Measurements from ENCODE around the gene LRIT2. TPM values are rescaled to one million over a fixed set of nuclear protein-coding genes. Genes with fewer than 3 reads are reported as not detected.

The LRIT2 gene
- total RNA-seq, 1 donor from 2014 or later, result not detected

GRCh38 chr10:84232376-84232775 lies 7.0 kb upstream of the LRIT2 start:
- Histone ChIP-seq H3K4me1 (no peaks in the 10 kb centered on the region), H3K27me3 (no peaks in the 10 kb centered on the region), H3K27ac (no peak overlapping the region), H3K36me3 (no peaks in the 10 kb centered on the region), H3K9me3 (no peaks in the 10 kb centered on the region), H3K4me3 (no peak overlapping the region)
- DNase-seq (no peak), ATAC-seq (no peak)
- TF ChIP-seq, protein P1, sequence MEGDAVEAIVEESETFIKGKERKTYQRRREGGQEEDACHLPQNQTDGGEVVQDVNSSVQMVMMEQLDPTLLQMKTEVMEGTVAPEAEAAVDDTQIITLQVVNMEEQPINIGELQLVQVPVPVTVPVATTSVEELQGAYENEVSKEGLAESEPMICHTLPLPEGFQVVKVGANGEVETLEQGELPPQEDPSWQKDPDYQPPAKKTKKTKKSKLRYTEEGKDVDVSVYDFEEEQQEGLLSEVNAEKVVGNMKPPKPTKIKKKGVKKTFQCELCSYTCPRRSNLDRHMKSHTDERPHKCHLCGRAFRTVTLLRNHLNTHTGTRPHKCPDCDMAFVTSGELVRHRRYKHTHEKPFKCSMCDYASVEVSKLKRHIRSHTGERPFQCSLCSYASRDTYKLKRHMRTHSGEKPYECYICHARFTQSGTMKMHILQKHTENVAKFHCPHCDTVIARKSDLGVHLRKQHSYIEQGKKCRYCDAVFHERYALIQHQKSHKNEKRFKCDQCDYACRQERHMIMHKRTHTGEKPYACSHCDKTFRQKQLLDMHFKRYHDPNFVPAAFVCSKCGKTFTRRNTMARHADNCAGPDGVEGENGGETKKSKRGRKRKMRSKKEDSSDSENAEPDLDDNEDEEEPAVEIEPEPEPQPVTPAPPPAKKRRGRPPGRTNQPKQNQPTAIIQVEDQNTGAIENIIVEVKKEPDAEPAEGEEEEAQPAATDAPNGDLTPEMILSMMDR (IDR thresholded peaks at IDR 0.05), result no peak
- intact Hi-C loops (cut with DNase I), result no loop called here

DNA sequence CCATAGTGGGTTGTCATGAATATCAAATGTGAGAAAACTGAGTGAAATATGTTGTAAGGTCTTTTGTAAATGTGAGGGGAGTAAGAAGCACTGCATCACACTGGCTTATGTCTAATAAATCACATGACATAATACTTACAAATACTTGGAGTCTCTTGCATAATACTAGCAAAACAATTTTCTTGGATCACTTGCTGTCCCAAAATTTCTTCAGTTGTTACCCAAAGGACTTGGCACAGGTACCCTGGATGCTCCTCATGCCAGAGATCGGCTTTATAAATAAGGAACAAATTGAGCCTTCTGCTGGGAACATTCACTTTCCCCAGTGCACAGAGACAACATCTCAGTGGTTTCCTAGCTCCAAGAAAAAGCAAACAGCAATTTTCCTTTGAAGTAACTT lies 5.0 kb upstream of the LRIT2 start:
- intact Hi-C loops (cut with DNase I), result no loop called here
- TF ChIP-seq, protein P1 (IDR thresholded peaks at IDR 0.05), result no peak
- H3K27ac ChIP-seq, result peak overlapping the region; percentile 9
- no peaks in the 10 kb centered on the region for H3K4me1 ChIP-seq
- H3K27me3 ChIP-seq, result no peaks in the 10 kb centered on the region
- no peak overlapping the region for H3K4me3 ChIP-seq
- DNase-seq, result no peak
- H3K36me3 ChIP-seq, result no peaks in the 10 kb centered on the region
- no peaks in the 10 kb centered on the region for H3K9me3 ChIP-seq
- ATAC-seq, result no peak

- no peak overlapping the region for H3K4me3 ChIP-seq
- no peak overlapping the region for H3K27ac ChIP-seq
- H3K36me3 ChIP-seq, result no peaks in the 10 kb centered on the region
- DNase-seq (no peak), ATAC-seq (no peak)
- H3K27me3 ChIP-seq, result peaks cover 8% of the 10 kb centered on the region
- TF ChIP-seq, protein P1 (IDR thresholded peaks at IDR 0.05), result no peak
- H3K9me3 ChIP-seq, result no peaks in the 10 kb centered on the region
- intact Hi-C loops (cut with DNase I), result no loop called here
- H3K4me1 ChIP-seq, result no peaks in the 10 kb centered on the region
These were observed 2.5 kb upstream of the LRIT2 start for GRCh38 chr10:84227810-84228209.

DNA sequence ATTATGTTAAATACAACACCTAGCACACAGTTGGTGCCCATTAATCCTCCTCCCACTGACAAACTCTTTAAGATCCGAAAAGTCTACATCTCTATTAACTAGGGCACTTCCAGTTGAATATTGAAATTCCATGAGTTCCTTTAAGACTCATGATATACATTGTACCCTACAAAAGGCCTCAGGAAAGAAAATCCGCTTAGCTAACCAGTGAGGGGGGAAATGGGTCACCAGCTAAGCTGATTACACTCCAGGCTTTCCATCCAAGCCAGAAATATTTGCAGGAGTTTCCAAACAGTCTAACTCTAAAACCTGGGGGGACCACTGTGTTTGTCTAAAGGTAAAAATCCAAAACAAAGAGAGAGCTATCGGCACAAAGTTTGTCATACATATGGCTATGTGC lies 1.3 kb upstream of the LRIT2 start:
- Histone ChIP-seq H3K4me1 (no peaks in the 10 kb centered on the region), H3K27ac (no peak overlapping the region), H3K4me3 (no peak overlapping the region), H3K27me3 (peaks cover 11% of the 10 kb centered on the region), H3K9me3 (no peaks in the 10 kb centered on the region), H3K36me3 (no peaks in the 10 kb centered on the region)
- ATAC-seq, result no peak
- intact Hi-C loops (cut with DNase I), result no loop called here
- DNase-seq, result no peak
- TF ChIP-seq, protein P1 (IDR thresholded peaks at IDR 0.05), result no peak

- H3K27ac ChIP-seq, result no peak overlapping the region
- TF ChIP-seq, protein P1 (IDR thresholded peaks at IDR 0.05), result no peak
- no peaks in the 10 kb centered on the region for H3K9me3 ChIP-seq
- no peaks in the 10 kb centered on the region for H3K36me3 ChIP-seq
- DNase-seq, result no peak
- peaks cover 17% of the 10 kb centered on the region for H3K27me3 ChIP-seq
- no peak overlapping the region for H3K4me3 ChIP-seq
- H3K4me1 ChIP-seq, result no peaks in the 10 kb centered on the region
- ATAC-seq, result no peak
- intact Hi-C loops (cut with DNase I), result no loop called here
These were observed 824 bp downstream of the LRIT2 start for GRCh38 chr10:84224411-84225028.

DNA sequence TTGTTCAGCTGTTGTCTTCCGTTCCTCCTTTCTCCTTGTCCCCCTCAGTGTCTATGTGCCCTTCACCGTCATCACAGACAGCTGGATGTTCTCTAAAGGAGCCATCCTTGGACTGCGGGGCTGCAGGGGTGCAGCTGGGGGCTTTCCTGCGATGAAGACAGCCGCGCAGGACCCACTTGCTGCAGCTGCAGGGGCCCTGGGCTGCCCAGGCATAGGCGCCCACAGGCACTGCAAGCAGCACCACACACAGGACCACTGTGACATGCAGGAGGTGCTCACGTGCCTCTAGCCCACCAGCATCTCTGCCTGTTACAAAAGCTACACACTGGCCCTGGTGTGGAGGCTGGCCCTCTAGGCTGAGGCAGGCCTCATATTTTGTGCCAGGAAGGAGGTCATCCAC lies 3.4 kb downstream of the LRIT2 start:
- Histone ChIP-seq H3K27me3 (peaks cover 17% of the 10 kb centered on the region), H3K4me3 (no peak overlapping the region), H3K36me3 (no peaks in the 10 kb centered on the region), H3K9me3 (no peaks in the 10 kb centered on the region), H3K27ac (no peak overlapping the region), H3K4me1 (no peaks in the 10 kb centered on the region)
- DNase-seq (no peak), ATAC-seq (no peak)
- TF ChIP-seq, protein P1 (IDR thresholded peaks at IDR 0.05), result no peak
- intact Hi-C loops (cut with DNase I), result no loop called here
